ENCODE results near the gene LRRC37B. TPM values are rescaled to one million over a fixed set of nuclear protein-coding genes. Genes with fewer than 3 reads are reported as not detected.
"Not testable (repeated sequence)": the region's sequence is repeated elsewhere in the genome, so short reads cannot be mapped to it uniquely, and the experiment has no call there.

Gene LRRC37B
- polyA plus RNA-seq (2013, experiment 1 of 4): 40.3 TPM
- polyA plus RNA-seq (2013, experiment 2 of 4): 38.0 TPM
- polyA plus RNA-seq (2013, experiment 3 of 4): 28.8 TPM
- 39.0 TPM for polyA plus RNA-seq (2013, experiment 4 of 4)

- H3K4me3 ChIP-seq (ENCODE audit: insufficient read depth, low read depth, low read length): peak within 1 kb of the TSS; percentile 76
- no peaks in the 10 kb centered on the region for H3K4me1 ChIP-seq (ENCODE audit: control insufficient read depth, insufficient read depth, low read length)
- peaks cover 15% of the 10 kb centered on the region for H3K27me3 ChIP-seq (ENCODE audit: control insufficient read depth, insufficient read depth, low read length, poor library complexity, severe bottlenecking)
- no peaks in the 10 kb centered on the region for H3K36me3 ChIP-seq (ENCODE audit: control insufficient read depth, insufficient read depth, low read length)
- no peaks in the 10 kb centered on the region for H3K9me3 ChIP-seq (ENCODE audit: control insufficient read depth, low read length)
- H3K27ac ChIP-seq (ENCODE audit: insufficient read depth, low read depth, low read length, poor library complexity, severe bottlenecking): no peak within 1 kb of the TSS
- 1% methylated on average over 51 of the region's 51 CpGs for WGBS, 2 experiments
Measured at GRCh38 chr17:32006957-32007462, at the start of gene LRRC37B. LRRC37B (plus strand) TSS chr17:32007383; CDS start chr17:32021393, 14,010 bp downstream.

- not testable (repeated sequence) for H3K4me1 ChIP-seq (ENCODE audit: control insufficient read depth, insufficient read depth, low read length); H3K9me3 ChIP-seq (ENCODE audit: control insufficient read depth, low read length); H3K27ac ChIP-seq (ENCODE audit: insufficient read depth, low read depth, low read length, poor library complexity, severe bottlenecking); H3K27me3 ChIP-seq (ENCODE audit: control insufficient read depth, insufficient read depth, low read length, poor library complexity, severe bottlenecking); H3K4me3 ChIP-seq (ENCODE audit: insufficient read depth, low read depth, low read length)
- WGBS, 2 experiments: 86 to 89% methylated on average over 8 of the region's 8 CpGs
- peaks cover 13% of the 10 kb centered on the region for H3K36me3 ChIP-seq (ENCODE audit: control insufficient read depth, insufficient read depth, low read length)
Measured at GRCh38 chr17:31964131-31964530, 43.1 kb upstream of the LRRC37B start.

GRCh38 chr17:31967648-31968047 is 39.5 kb upstream of the LRRC37B start:
- H3K4me1 ChIP-seq (ENCODE audit: control insufficient read depth, insufficient read depth, low read length): no peaks in the 10 kb centered on the region
- 95 to 96% methylated on average over 3 of the region's 3 CpGs for WGBS, 2 experiments
- H3K27ac ChIP-seq (ENCODE audit: insufficient read depth, low read depth, low read length, poor library complexity, severe bottlenecking): no peak overlapping the region
- no peaks in the 10 kb centered on the region for H3K27me3 ChIP-seq (ENCODE audit: control insufficient read depth, insufficient read depth, low read length, poor library complexity, severe bottlenecking)
- peaks cover 9% of the 10 kb centered on the region for H3K36me3 ChIP-seq (ENCODE audit: control insufficient read depth, insufficient read depth, low read length)
- H3K4me3 ChIP-seq (ENCODE audit: insufficient read depth, low read depth, low read length): no peak overlapping the region
- no peaks in the 10 kb centered on the region for H3K9me3 ChIP-seq (ENCODE audit: control insufficient read depth, low read length)

GRCh38 chr17:31970416-31970815 is 36.8 kb upstream of the LRRC37B start:
- H3K9me3 ChIP-seq (ENCODE audit: control insufficient read depth, low read length); H3K4me1 ChIP-seq (ENCODE audit: control insufficient read depth, insufficient read depth, low read length); H3K4me3 ChIP-seq (ENCODE audit: insufficient read depth, low read depth, low read length); H3K36me3 ChIP-seq (ENCODE audit: control insufficient read depth, insufficient read depth, low read length); H3K27me3 ChIP-seq (ENCODE audit: control insufficient read depth, insufficient read depth, low read length, poor library complexity, severe bottlenecking); H3K27ac ChIP-seq (ENCODE audit: insufficient read depth, low read depth, low read length, poor library complexity, severe bottlenecking): not testable (repeated sequence)
- WGBS, 2 experiments: 88 to 89% methylated on average over 5 of the region's 5 CpGs

GRCh38 chr17:31974269-31975071 is 32.7 kb upstream of the LRRC37B start:
- H3K27ac ChIP-seq (ENCODE audit: insufficient read depth, low read depth, low read length, poor library complexity, severe bottlenecking); H3K36me3 ChIP-seq (ENCODE audit: control insufficient read depth, insufficient read depth, low read length); H3K4me3 ChIP-seq (ENCODE audit: insufficient read depth, low read depth, low read length); H3K9me3 ChIP-seq (ENCODE audit: control insufficient read depth, low read length); H3K27me3 ChIP-seq (ENCODE audit: control insufficient read depth, insufficient read depth, low read length, poor library complexity, severe bottlenecking); H3K4me1 ChIP-seq (ENCODE audit: control insufficient read depth, insufficient read depth, low read length): not testable (repeated sequence)
- 95 to 96% methylated on average over 10 to 11 of the region's 14 CpGs for WGBS, 2 experiments

- not testable (repeated sequence) for H3K4me3 ChIP-seq (ENCODE audit: insufficient read depth, low read depth, low read length); H3K27me3 ChIP-seq (ENCODE audit: control insufficient read depth, insufficient read depth, low read length, poor library complexity, severe bottlenecking); H3K36me3 ChIP-seq (ENCODE audit: control insufficient read depth, insufficient read depth, low read length); H3K9me3 ChIP-seq (ENCODE audit: control insufficient read depth, low read length); H3K4me1 ChIP-seq (ENCODE audit: control insufficient read depth, insufficient read depth, low read length); H3K27ac ChIP-seq (ENCODE audit: insufficient read depth, low read depth, low read length, poor library complexity, severe bottlenecking)
- WGBS, 2 experiments: 94 to 95% methylated on average over 4 of the region's 5 CpGs
Measured at GRCh38 chr17:31975391-31975790, 31.8 kb upstream of the LRRC37B start.

GRCh38 chr17:31991821-31992220 is 15.4 kb upstream of the LRRC37B start:
- WGBS, 2 experiments: 93 to 97% methylated on average over 7 of the region's 8 CpGs
- not testable (repeated sequence) for H3K27ac ChIP-seq (ENCODE audit: insufficient read depth, low read depth, low read length, poor library complexity, severe bottlenecking); H3K4me3 ChIP-seq (ENCODE audit: insufficient read depth, low read depth, low read length); H3K27me3 ChIP-seq (ENCODE audit: control insufficient read depth, insufficient read depth, low read length, poor library complexity, severe bottlenecking); H3K4me1 ChIP-seq (ENCODE audit: control insufficient read depth, insufficient read depth, low read length); H3K9me3 ChIP-seq (ENCODE audit: control insufficient read depth, low read length)
- peaks cover 59% of the 10 kb centered on the region for H3K36me3 ChIP-seq (ENCODE audit: control insufficient read depth, insufficient read depth, low read length)

- Histone ChIP-seq H3K4me1 (ENCODE audit: control insufficient read depth, insufficient read depth, low read length) (no peaks in the 10 kb centered on the region), H3K9me3 (ENCODE audit: control insufficient read depth, low read length) (no peaks in the 10 kb centered on the region), H3K4me3 (ENCODE audit: insufficient read depth, low read depth, low read length) (no peak overlapping the region), H3K27me3 (ENCODE audit: control insufficient read depth, insufficient read depth, low read length, poor library complexity, severe bottlenecking) (no peaks in the 10 kb centered on the region), H3K36me3 (ENCODE audit: control insufficient read depth, insufficient read depth, low read length) (peaks cover 52% of the 10 kb centered on the region), H3K27ac (ENCODE audit: insufficient read depth, low read depth, low read length, poor library complexity, severe bottlenecking) (no peak overlapping the region)
- 92 to 98% methylated on average over 5 of the region's 6 CpGs for WGBS, 2 experiments
Measured at GRCh38 chr17:31997005-31997404, 10.2 kb upstream of the LRRC37B start.

GRCh38 chr17:32007463-32008298 is 498 bp downstream of the LRRC37B start:
- H3K4me3 ChIP-seq (ENCODE audit: insufficient read depth, low read depth, low read length): peak overlapping the region; percentile 76
- no peaks in the 10 kb centered on the region for H3K36me3 ChIP-seq (ENCODE audit: control insufficient read depth, insufficient read depth, low read length)
- WGBS, 2 experiments: 0 to 1% methylated on average over 80 of the region's 80 CpGs
- no peak overlapping the region for H3K27ac ChIP-seq (ENCODE audit: insufficient read depth, low read depth, low read length, poor library complexity, severe bottlenecking)
- H3K4me1 ChIP-seq (ENCODE audit: control insufficient read depth, insufficient read depth, low read length): no peaks in the 10 kb centered on the region
- H3K27me3 ChIP-seq (ENCODE audit: control insufficient read depth, insufficient read depth, low read length, poor library complexity, severe bottlenecking): peaks cover 15% of the 10 kb centered on the region
- no peaks in the 10 kb centered on the region for H3K9me3 ChIP-seq (ENCODE audit: control insufficient read depth, low read length)

GRCh38 chr17:32009262-32009542 is 2.0 kb downstream of the LRRC37B start:
- no peak overlapping the region for H3K27ac ChIP-seq (ENCODE audit: insufficient read depth, low read depth, low read length, poor library complexity, severe bottlenecking)
- H3K4me3 ChIP-seq (ENCODE audit: insufficient read depth, low read depth, low read length): peak overlapping the region; percentile 76
- peaks cover 15% of the 10 kb centered on the region for H3K27me3 ChIP-seq (ENCODE audit: control insufficient read depth, insufficient read depth, low read length, poor library complexity, severe bottlenecking)
- no peaks in the 10 kb centered on the region for H3K9me3 ChIP-seq (ENCODE audit: control insufficient read depth, low read length)
- no peaks in the 10 kb centered on the region for H3K36me3 ChIP-seq (ENCODE audit: control insufficient read depth, insufficient read depth, low read length)
- H3K4me1 ChIP-seq (ENCODE audit: control insufficient read depth, insufficient read depth, low read length): no peaks in the 10 kb centered on the region
- WGBS, 2 experiments: 92 to 100% methylated on average over 2 of the region's 2 CpGs
